Measurements from ENCODE around the gene FHIT. TPM values are rescaled to one million over a fixed set of nuclear protein-coding genes. Genes with fewer than 3 reads are reported as not detected.

Gene FHIT
- total RNA-seq, 4 donors from 2014 or later, result 1.6 to 12.9 (median 7.8) TPM

DNA sequence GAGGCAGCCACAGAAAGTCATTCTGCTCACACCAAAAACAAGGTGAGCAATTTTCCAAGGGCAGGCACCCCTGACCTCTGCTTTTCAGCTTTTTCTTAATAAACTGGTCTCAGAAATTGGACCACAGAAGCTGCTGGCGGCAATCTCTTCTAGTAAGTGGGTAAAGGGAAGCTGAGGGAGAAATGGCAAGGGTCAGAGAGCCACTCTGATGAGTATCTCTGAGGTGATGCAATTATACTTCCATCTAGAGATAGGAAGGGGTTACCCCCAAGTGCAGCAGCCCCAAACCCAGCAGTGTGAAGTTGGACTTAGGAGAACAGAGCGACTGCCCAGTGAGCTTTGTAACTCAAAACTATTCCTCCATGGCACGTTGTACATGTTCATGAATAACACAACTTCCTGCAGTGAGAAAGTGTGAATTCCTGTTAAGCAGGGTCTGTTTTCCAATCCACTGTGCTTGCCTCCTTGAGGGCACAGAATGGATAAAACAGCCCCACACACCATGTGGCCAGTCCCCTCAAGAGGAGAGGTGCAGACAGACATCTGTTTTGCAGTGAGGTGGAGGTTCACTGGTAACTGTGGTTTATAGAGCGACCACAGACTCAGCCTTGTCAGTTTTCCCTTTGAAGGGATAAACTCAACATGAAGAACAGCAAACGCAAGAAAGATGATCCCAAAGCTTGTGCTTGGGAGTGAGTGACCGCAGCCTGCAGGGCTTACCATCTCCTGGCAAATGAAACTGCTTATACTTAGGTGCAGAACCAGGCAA, 1518.0 kb downstream of the FHIT start:
- Histone ChIP-seq H3K4me1 (no peaks in the 10 kb centered on the region), H3K4me3 (no peak overlapping the region), H3K27ac (no peak overlapping the region), H3K9me3 (no peaks in the 10 kb centered on the region), H3K27me3 (no peaks in the 10 kb centered on the region), H3K36me3 (no peaks in the 10 kb centered on the region)
- TF ChIP-seq, protein P1, sequence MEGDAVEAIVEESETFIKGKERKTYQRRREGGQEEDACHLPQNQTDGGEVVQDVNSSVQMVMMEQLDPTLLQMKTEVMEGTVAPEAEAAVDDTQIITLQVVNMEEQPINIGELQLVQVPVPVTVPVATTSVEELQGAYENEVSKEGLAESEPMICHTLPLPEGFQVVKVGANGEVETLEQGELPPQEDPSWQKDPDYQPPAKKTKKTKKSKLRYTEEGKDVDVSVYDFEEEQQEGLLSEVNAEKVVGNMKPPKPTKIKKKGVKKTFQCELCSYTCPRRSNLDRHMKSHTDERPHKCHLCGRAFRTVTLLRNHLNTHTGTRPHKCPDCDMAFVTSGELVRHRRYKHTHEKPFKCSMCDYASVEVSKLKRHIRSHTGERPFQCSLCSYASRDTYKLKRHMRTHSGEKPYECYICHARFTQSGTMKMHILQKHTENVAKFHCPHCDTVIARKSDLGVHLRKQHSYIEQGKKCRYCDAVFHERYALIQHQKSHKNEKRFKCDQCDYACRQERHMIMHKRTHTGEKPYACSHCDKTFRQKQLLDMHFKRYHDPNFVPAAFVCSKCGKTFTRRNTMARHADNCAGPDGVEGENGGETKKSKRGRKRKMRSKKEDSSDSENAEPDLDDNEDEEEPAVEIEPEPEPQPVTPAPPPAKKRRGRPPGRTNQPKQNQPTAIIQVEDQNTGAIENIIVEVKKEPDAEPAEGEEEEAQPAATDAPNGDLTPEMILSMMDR (IDR thresholded peaks at IDR 0.05), result no peak
- TF ChIP-seq POLR2A (IDR thresholded peaks at IDR 0.05) (no peak), EP300 (IDR thresholded peaks at IDR 0.05) (no peak)
- 71 to 73% methylated on average over 6 of the region's 6 CpGs for WGBS, 2 donors
- DNase-seq (ENCODE audit: low spot score in 2 of 2), result no peak

DNA sequence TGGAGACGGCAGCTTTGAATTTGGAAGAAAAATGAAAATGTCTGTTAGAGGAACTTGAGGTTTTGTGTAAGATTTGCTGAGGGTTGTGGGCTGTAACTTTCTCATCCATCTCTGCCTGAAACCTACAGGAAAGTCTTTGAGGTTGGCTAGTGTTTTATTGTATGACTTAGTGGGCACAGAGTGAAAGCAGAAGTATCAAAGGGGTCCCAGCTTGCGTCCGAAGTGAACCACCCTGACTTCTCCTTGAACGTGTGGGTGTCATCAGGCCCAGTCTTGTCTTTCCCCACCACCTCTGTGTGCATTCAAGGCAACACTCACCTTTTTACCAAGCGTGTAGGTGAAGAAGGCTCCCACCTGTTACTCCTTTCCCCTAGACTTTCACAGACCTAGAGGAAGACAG, 1519.3 kb downstream of the FHIT start:
- 83% methylated on average over 5 of the region's 5 CpGs for WGBS, 2 donors
- no peak for DNase-seq (ENCODE audit: low spot score in 2 of 2)
- Histone ChIP-seq H3K4me3 (no peak overlapping the region), H3K27me3 (no peaks in the 10 kb centered on the region), H3K36me3 (no peaks in the 10 kb centered on the region), H3K27ac (no peak overlapping the region), H3K4me1 (no peaks in the 10 kb centered on the region), H3K9me3 (no peaks in the 10 kb centered on the region)
- no peak for TF ChIP-seq POLR2A (IDR thresholded peaks at IDR 0.05)
- TF ChIP-seq, protein P1 (IDR thresholded peaks at IDR 0.05), result no peak
- no peak for TF ChIP-seq EP300 (IDR thresholded peaks at IDR 0.05)

DNA sequence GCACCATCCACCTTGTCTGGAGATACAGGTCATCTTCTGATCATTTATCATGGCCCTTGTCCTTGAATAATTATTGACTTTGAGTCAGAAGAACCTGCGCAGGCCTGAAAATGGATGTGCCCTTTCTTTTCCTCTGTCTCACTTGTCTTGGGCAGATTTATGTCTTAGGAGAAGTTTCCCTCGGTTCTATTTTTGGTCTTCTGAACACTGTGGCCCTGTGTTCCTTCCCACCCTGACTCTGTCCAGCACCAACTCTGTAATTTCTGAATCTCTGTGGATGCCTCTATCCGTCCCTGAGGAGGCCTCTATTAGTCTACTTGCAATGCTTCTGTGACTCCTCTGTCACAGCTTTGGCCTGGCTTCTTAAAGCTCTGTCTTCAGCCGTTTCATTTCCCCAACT, 1520.7 kb downstream of the FHIT start:
- TF ChIP-seq EP300 (IDR thresholded peaks at IDR 0.05) (no peak), POLR2A (IDR thresholded peaks at IDR 0.05) (no peak)
- Histone ChIP-seq H3K9me3 (no peaks in the 10 kb centered on the region), H3K27ac (no peak overlapping the region), H3K27me3 (no peaks in the 10 kb centered on the region), H3K36me3 (no peaks in the 10 kb centered on the region), H3K4me1 (no peaks in the 10 kb centered on the region), H3K4me3 (no peak overlapping the region)
- DNase-seq (ENCODE audit: low spot score in 2 of 2), result no peak
- 55 to 60% methylated on average over 4 of the region's 4 CpGs for WGBS, 2 donors

DNA sequence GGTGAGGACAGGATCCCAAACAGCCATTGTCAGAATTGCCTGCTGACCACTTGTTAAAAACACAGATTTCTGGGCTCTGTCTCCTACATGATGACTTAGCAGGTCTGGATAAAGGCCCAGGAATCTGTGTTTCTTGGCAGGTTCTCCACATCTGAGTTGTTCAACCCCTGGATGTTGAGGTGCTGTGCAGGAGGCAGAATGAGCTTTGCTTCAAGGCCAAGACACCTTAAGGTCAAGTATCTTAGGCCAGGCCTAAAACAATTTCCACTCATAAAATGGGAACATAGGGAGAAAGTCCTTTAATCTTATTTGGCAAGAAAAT, 1522.7 kb downstream of the FHIT start:
- H3K27ac ChIP-seq, result no peak overlapping the region
- DNase-seq (ENCODE audit: low spot score in 2 of 2), result no peak
- no peak overlapping the region for H3K4me3 ChIP-seq
- no peaks in the 10 kb centered on the region for H3K36me3 ChIP-seq
- H3K9me3 ChIP-seq, result no peaks in the 10 kb centered on the region
- H3K27me3 ChIP-seq, result no peaks in the 10 kb centered on the region
- TF ChIP-seq, protein P1 (IDR thresholded peaks at IDR 0.05), result no peak
- no peak for TF ChIP-seq EP300 (IDR thresholded peaks at IDR 0.05)
- TF ChIP-seq POLR2A (IDR thresholded peaks at IDR 0.05), result no peak
- H3K4me1 ChIP-seq, result no peaks in the 10 kb centered on the region

DNA sequence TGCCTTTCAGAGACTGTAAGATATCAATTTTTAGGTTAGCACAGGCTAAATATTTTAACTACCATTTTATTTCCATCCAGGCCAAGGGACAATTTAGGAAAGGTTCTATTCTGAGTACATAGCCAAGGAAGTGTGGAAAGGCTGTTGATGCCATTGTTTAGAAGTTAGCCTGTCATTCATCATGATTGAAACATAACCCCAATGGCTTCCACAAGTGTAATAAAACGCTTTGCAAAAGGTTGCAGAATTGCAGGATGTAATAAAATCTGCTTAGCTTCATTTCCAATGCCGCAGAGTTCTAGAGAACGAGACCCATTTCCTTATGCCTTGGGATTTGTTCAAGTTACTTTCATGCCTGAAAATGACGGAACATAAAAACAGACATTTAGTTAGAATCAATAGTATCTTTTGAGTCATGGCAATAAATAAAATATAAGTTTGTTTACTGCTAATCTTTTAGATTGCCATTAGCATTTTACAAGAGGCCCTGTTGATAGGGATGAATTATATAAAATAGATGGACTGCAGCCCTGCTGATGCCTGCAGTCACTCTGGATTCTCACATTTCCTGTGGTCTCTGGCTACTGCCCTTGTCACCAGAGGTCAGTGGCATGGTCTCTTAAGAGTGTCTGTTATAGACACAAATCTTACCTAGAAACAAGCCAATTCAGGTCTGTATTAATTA, 1523.2 kb downstream of the FHIT start:
- H3K27me3 ChIP-seq, result no peaks in the 10 kb centered on the region
- H3K27ac ChIP-seq, result no peak overlapping the region
- no peak for DNase-seq (ENCODE audit: low spot score in 2 of 2)
- no peaks in the 10 kb centered on the region for H3K4me1 ChIP-seq
- TF ChIP-seq, protein P1 (IDR thresholded peaks at IDR 0.05), result no peak
- TF ChIP-seq EP300 (IDR thresholded peaks at IDR 0.05), result no peak
- 61 to 62% methylated on average over 4 of the region's 4 CpGs for WGBS, 2 donors
- H3K4me3 ChIP-seq, result no peak overlapping the region
- H3K9me3 ChIP-seq, result no peaks in the 10 kb centered on the region
- H3K36me3 ChIP-seq, result no peaks in the 10 kb centered on the region
